ENCODE data around the gene SRSF7.

GRCh38 chr2:38747819-38748218 is 3.3 kb downstream of the SRSF7 start:
- TF ChIP-seq POLR2A (IDR thresholded peaks at IDR 0.05; ENCODE audit: low read depth, low read length): no peak
- no peak for TF ChIP-seq POLR2AphosphoS5 (IDR thresholded peaks at IDR 0.05; ENCODE audit: low read depth, low read length)
- TF ChIP-seq TAF1 (IDR thresholded peaks at IDR 0.05; ENCODE audit: borderline replicate concordance, low read depth, low read length): no peak

All from GM12892 (cell line).